Loucy (cell line): ENCODE measurements around the gene PLD2.

ENCODE experiments used
- CTCF ChIP-seq: fragments of 200-600 bp; sonication (generic); conservative IDR thresholded peaks from 2 replicates; pipeline ENCODE4 v1.5.1; 2014; ENCODE audit warnings: mild to moderate bottlenecking, antibody characterized with exemption, low read length
- EZH2phosphoT487 ChIP-seq: fragments of 200-600 bp; IDR thresholded peaks from 2 replicates; pipeline ENCODE4 v1.6.1; 2018; ENCODE audit warnings: antibody characterized with exemption, mild to moderate bottlenecking, moderate library complexity, borderline replicate concordance

GRCh38 chr17:4789951-4790704 is 16.8 kb upstream of the PLD2 start:
- TF ChIP-seq CTCF (peak; percentile 64), EZH2phosphoT487 (no peak)
